HEK293T (cell line): ENCODE measurements around the gene CDK14.

Experiments
- CTCF ChIA-PET: fragments of 350-600 bp; formaldehyde crosslinking; extraction: SDS; loops from one replicate; lab custom pipeline; 2021; ENCODE audit warnings: antibody characterized with exemption, inconsistent platforms; lab: Yijun Ruan, JAX
- POLR2A ChIA-PET: fragments of 350-600 bp; formaldehyde crosslinking; extraction: SDS; loops from one replicate; lab custom pipeline; 2020; ENCODE audit warnings: antibody characterized with exemption, inconsistent platforms; lab: Yijun Ruan, JAX
- DNase-seq: peaks from one replicate; pipeline ENCODE4 v3.0.0; 2012; ENCODE audit warnings: mixed read lengths; ENCODE audit errors: extremely low spot score
- ARNT ChIP-seq: fragments of 450-650 bp; IDR thresholded peaks from 2 replicates; pipeline ENCODE4 v1.6.1; 2017; ENCODE audit warnings: mild to moderate bottlenecking
- BHLHE40 ChIP-seq: fragments of 450-650 bp; IDR thresholded peaks from 2 replicates; pipeline ENCODE4 v1.6.1; 2016; ENCODE audit warnings: mild to moderate bottlenecking, moderate library complexity, borderline replicate concordance
- CTBP1 ChIP-seq: fragments of 450-650 bp; IDR thresholded peaks from 2 replicates; pipeline ENCODE4 v1.6.1; 2016; ENCODE audit warnings: borderline replicate concordance
- ELF4 ChIP-seq: fragments of 450-650 bp; IDR thresholded peaks from 2 replicates; pipeline ENCODE4 v1.6.1; 2017; ENCODE audit warnings: antibody characterized with exemption
- FOXA1 ChIP-seq: fragments of 450-650 bp; IDR thresholded peaks from 2 replicates; pipeline ENCODE4 v1.6.1; 2016; ENCODE audit warnings: mild to moderate bottlenecking
- FOXK2 ChIP-seq: fragments of 450-650 bp; IDR thresholded peaks from 2 replicates; pipeline ENCODE4 v1.6.1; 2016; ENCODE audit warnings: mild to moderate bottlenecking
- FOXM1 ChIP-seq: fragments of 450-650 bp; IDR thresholded peaks from 2 replicates; pipeline ENCODE4 v1.6.1; 2017; ENCODE audit warnings: mild to moderate bottlenecking, borderline replicate concordance
- HDGF ChIP-seq: fragments of 450-650 bp; IDR thresholded peaks from 2 replicates; pipeline ENCODE4 v1.6.1; 2017; ENCODE audit warnings: antibody characterized with exemption, borderline replicate concordance
- L3MBTL2 ChIP-seq: fragments of 450-650 bp; conservative IDR thresholded peaks from 2 replicates; pipeline ENCODE4 v1.6.1; 2016; ENCODE audit warnings: mild to moderate bottlenecking
- LEF1 ChIP-seq: fragments of 450-650 bp; IDR thresholded peaks from 2 replicates; pipeline ENCODE4 v1.6.1; 2017; ENCODE audit warnings: mild to moderate bottlenecking, borderline replicate concordance
- NFRKB ChIP-seq: fragments of 450-650 bp; IDR thresholded peaks from 2 replicates; pipeline ENCODE4 v1.6.1; 2016; ENCODE audit warnings: mild to moderate bottlenecking, moderate library complexity
- PKNOX1 ChIP-seq: fragments of 450-650 bp; IDR thresholded peaks from 2 replicates; pipeline ENCODE4 v1.6.1; 2016
- SP1 ChIP-seq: fragments of 450-650 bp; IDR thresholded peaks from 2 replicates; pipeline ENCODE4 v1.6.1; 2017
- SUZ12 ChIP-seq: fragments of 450-650 bp; IDR thresholded peaks from 2 replicates; pipeline ENCODE4 v1.6.1; 2016; ENCODE audit warnings: mild to moderate bottlenecking
- TARDBP ChIP-seq: fragments of 450-650 bp; IDR thresholded peaks from 2 replicates; pipeline ENCODE4 v1.6.1; 2016
- ZNF384 ChIP-seq: fragments of 450-650 bp; IDR thresholded peaks from 2 replicates; pipeline ENCODE4 v1.6.1; 2016

CDK14 gene

DNA sequence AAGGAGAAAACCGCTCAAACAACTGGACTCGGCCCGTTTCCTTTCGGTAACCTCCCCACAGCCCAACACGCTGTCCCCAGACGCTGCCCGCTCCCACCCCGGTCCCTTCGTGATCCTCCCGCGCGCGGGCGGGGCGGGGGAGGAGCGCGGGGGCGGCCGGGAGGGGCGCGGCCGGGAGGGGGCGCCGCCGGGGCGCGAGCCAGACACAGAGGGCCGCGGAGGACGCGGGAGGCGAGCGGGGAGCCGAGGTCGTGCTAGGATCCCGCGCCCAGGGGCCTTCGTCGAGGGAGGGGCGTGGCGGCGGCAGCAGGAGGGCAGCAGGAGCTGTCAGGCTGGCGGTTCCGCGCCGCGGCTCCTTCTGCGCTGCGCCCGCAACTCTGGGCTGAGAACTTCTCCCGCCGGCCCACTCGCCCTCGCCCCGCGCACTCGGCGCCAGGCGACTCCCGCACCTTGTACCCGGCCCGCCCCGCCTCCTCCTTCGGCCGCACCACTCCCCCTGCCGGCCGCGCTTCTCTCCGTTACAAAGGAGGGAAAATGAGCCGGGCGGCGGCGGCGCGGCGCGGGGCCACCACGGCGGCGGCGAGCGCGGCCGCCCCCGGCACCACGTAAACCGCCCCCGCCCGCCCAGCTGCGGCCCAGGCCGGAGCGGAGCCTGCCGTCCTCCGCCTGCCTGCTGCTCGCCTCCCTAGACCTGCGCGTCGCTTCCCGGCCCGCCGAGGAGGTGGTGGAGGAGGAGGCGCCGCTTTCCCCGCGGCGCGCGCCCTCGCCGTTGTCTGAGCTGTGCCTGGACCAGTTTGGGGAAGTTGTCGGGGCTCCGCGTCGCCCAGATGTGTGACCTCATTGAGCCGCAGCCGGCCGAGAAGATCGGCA lies at the start of gene CDK14:
TSS of gene CDK14 (plus strand) at position 521 of the 870 bp plus-strand sequence. CDS start at position 828, 307 bp downstream.
- peak; percentile 77 for DNase-seq
- CTCF ChIA-PET: interaction anchor here (0.5 to 1.5 kb wide), 3 partner anchors 29 to 418 kb away, joined by 3 to 4 read pairs (median 3); no protein-coding TSS in a partner anchor
- POLR2A ChIA-PET: interaction anchor here (0.7 to 1.6 kb wide), 2 partner anchors 30 to 85 kb away, joined by 3 read pairs; no protein-coding TSS in a partner anchor
- TF ChIP-seq FOXM1 (peak; percentile 43), L3MBTL2 (0 out of 2 replicates have a peak, but pooled peaks have one; percentile 47), ARNT (0 out of 2 replicates have a peak, but pooled peaks have one; percentile 49), LEF1 (no peak), TARDBP (peak; percentile 81), BHLHE40 (no peak)

- POLR2A ChIA-PET: no interaction called here
- no peak for DNase-seq
- CTCF ChIA-PET: no interaction called here
- TF ChIP-seq FOXM1: no peak
- TF ChIP-seq FOXA1: no peak
- no peak for TF ChIP-seq TARDBP
- no peak for TF ChIP-seq L3MBTL2
These were observed 45.1 kb upstream of the CDK14 start for GRCh38 chr7:90551036-90551435.

DNA sequence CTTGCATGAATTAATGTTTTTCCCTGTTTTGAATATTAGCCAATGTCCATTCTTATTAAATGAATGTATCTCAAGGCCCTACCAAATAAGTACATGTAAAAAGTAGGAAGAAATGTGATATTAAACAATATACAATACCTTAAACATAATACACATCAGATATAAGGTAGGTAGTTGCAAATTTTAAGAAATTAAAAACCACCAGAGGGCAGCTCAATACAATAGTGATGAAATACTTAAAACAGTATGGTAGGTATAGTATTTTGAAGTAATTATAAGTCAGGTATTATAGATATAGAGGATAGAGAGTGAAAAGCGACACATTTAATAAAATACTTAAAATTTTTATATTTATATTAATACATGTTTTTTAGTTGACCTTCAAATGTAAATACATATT lies 43.6 kb upstream of the CDK14 start:
- CTCF ChIA-PET: no interaction called here
- POLR2A ChIA-PET: no interaction called here
- DNase-seq: no peak

DNA sequence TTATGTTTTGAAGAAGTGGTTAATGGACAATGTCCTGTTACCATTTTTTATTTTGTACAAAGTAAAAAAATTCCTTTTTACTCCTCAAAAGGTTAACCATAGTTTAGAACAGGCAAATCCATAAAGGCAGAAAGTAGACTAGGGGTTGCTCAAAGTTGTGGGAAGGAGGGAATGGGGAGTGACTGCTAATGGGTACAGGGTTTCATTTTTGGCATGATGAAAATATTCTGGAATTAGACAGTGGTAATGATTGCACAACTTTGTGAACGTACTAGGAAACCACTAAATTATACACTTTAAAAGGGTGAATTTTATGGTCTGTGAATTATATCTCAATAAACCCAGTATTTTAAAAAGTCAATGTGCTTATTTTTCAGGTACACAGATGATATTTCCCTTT lies 35.4 kb upstream of the CDK14 start:
- no peak for DNase-seq
- TF ChIP-seq FOXK2 (no peak), SP1 (no peak), LEF1 (no peak)
- ChIA-PET POLR2A (no interaction called here), CTCF (no interaction called here)

More for the DNA sequence above, 43.6 kb upstream of the CDK14 start:
- TF ChIP-seq FOXK2 (no peak), PKNOX1 (no peak), L3MBTL2 (no peak), ELF4 (no peak), ARNT (no peak), SP1 (no peak), LEF1 (no peak), CTBP1 (no peak), SUZ12 (no peak), FOXA1 (no peak), ZNF384 (no peak), HDGF (no peak), TARDBP (no peak), FOXM1 (no peak), NFRKB (no peak), BHLHE40 (no peak)

- TF ChIP-seq NFRKB: no peak
- TF ChIP-seq L3MBTL2: no peak
- no peak for TF ChIP-seq FOXA1
- no peak for TF ChIP-seq HDGF
- no peak for TF ChIP-seq SP1
- TF ChIP-seq CTBP1: no peak
- TF ChIP-seq FOXK2: no peak
- no peak for TF ChIP-seq BHLHE40
- no peak for TF ChIP-seq TARDBP
- TF ChIP-seq ZNF384: no peak
- no peak for TF ChIP-seq PKNOX1
- DNase-seq: no peak
- CTCF ChIA-PET: no interaction called here
- POLR2A ChIA-PET: no interaction called here
These were observed 32.8 kb upstream of the CDK14 start for GRCh38 chr7:90563286-90563685.

GRCh38 chr7:90564455-90564854 lies 31.7 kb upstream of the CDK14 start:
- DNase-seq: no peak
- TF ChIP-seq PKNOX1 (no peak), ARNT (no peak), TARDBP (no peak), HDGF (no peak), BHLHE40 (no peak), ELF4 (no peak), FOXA1 (no peak), CTBP1 (no peak)
- ChIA-PET CTCF (interaction anchor here (1.0 kb wide), 1 partner anchor 109 kb away, joined by 3 read pairs; no protein-coding TSS in a partner anchor), POLR2A (no interaction called here)

GRCh38 chr7:90568213-90568612 lies 27.9 kb upstream of the CDK14 start:
- POLR2A ChIA-PET: no interaction called here
- TF ChIP-seq ZNF384 (no peak), LEF1 (no peak), PKNOX1 (no peak), ELF4 (no peak), FOXM1 (no peak), CTBP1 (no peak), TARDBP (no peak), SUZ12 (no peak), BHLHE40 (no peak), NFRKB (no peak), FOXK2 (no peak), FOXA1 (no peak), L3MBTL2 (no peak), SP1 (no peak), ARNT (no peak), HDGF (no peak)
- CTCF ChIA-PET: interaction anchor here (0.6 kb wide), 1 partner anchor 94 kb away, joined by 3 read pairs; no protein-coding TSS in a partner anchor
- DNase-seq: no peak
